HG03108 (cell line): Measurements from ENCODE around the gene ZNF296.

Source experiments
- ATAC-seq: cut with Tn5 transposase; IDR thresholded peaks from one replicate; pipeline ENCODE4 v1.9.1; 2021; ENCODE audit warnings: moderate library complexity; ENCODE audit not compliant: unreplicated experiment

The ZNF296 gene

GRCh38 chr19:45061965-45062364 is 14.3 kb downstream of the ZNF296 start:
- no peak for ATAC-seq

- ATAC-seq: no peak
Measured at GRCh38 chr19:45059258-45059965, 16.9 kb downstream of the ZNF296 start.

- ATAC-seq: no peak
Measured at GRCh38 chr19:45058622-45059159, 17.6 kb downstream of the ZNF296 start.

GRCh38 chr19:45057444-45057843 is 18.8 kb downstream of the ZNF296 start:
- no peak for ATAC-seq

GRCh38 chr19:45056831-45057230 is 19.4 kb downstream of the ZNF296 start:
- ATAC-seq: no peak

GRCh38 chr19:45051929-45052579 is 24.2 kb downstream of the ZNF296 start:
- no peak for ATAC-seq

GRCh38 chr19:45050036-45050435 is 26.2 kb downstream of the ZNF296 start:
- ATAC-seq: no peak

GRCh38 chr19:45049073-45049736 is 27.1 kb downstream of the ZNF296 start:
- no peak for ATAC-seq

GRCh38 chr19:45047188-45047797 is 29.0 kb downstream of the ZNF296 start:
- ATAC-seq: peak; percentile 48

- no peak for ATAC-seq
Measured at GRCh38 chr19:45046355-45046754, 29.9 kb downstream of the ZNF296 start.

GRCh38 chr19:45045671-45046353 is 30.5 kb downstream of the ZNF296 start:
- no peak for ATAC-seq

GRCh38 chr19:45041125-45041524 is 35.2 kb downstream of the ZNF296 start:
- no peak for ATAC-seq

- ATAC-seq: no peak
Measured at GRCh38 chr19:45040059-45040771, 36.1 kb downstream of the ZNF296 start.

GRCh38 chr19:45038931-45039893 is 37.1 kb downstream of the ZNF296 start, which contains the start of gene CLASRP:
Gene CLASRP, plus strand, starts transcription at chr19:45039045. Its CDS starts 1,168 bp downstream, at chr19:45040213.
- ATAC-seq: peak; percentile 67

GRCh38 chr19:45037393-45038169 is 38.7 kb downstream of the ZNF296 start:
- ATAC-seq: no peak

- ATAC-seq: no peak
Measured at GRCh38 chr19:45035755-45036154, 40.5 kb downstream of the ZNF296 start.

- ATAC-seq: no peak
Measured at GRCh38 chr19:45032421-45032820, 43.9 kb downstream of the ZNF296 start.

- no peak for ATAC-seq
Measured at GRCh38 chr19:45030825-45031224, 45.5 kb downstream of the ZNF296 start.
